ENCODE measurements around the gene RRP9. TPM values are rescaled to one million over a fixed set of nuclear protein-coding genes. Genes with fewer than 3 reads are reported as not detected.
"Not testable (repeated sequence)": the region's sequence is repeated elsewhere in the genome, so short reads cannot be mapped to it uniquely, and the experiment has no call there.

Gene RRP9
- total RNA-seq, 1 donor from 2014 or later = 18.7 TPM

DNA sequence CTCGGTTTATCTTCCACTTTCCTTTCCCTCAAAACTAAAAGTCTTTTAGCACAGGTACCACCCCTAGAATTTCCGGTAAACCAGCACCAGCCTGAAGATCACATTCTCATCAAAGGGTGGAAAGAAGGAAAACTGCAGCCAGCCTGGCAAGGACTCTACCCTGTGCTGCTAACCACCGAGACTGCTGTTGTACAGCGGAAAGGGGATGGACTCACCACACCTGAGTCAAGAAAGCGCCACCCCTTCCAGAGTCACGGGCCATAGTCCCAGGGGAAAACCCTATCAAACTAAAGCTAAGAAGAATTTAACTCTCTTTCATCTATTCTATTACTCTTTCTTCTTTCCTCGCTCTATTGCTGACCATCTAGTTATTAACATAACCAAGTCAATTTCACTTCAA is 41.7 kb downstream of the RRP9 start:
- DNase-seq = not testable (repeated sequence)

DNA sequence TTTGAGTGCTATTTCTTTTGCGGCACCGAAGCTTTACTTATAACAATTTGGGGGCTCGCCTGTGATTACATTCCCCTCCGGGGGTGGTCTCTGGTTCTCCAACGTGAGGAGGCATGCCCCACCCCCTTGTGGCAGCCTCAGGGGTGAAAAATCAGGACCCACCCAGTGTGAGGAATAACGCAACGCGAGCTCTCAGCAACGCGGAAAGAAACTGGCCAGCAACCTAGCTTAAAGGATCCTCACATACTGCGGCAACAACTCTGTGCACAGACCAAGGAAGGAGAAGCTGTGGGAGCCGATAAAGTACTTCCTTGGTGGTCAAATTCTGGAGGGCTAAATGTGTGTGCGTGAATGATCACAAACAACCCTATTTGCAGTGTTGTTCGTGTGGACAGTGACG is 44.3 kb downstream of the RRP9 start:
- no peak for DNase-seq

DNA sequence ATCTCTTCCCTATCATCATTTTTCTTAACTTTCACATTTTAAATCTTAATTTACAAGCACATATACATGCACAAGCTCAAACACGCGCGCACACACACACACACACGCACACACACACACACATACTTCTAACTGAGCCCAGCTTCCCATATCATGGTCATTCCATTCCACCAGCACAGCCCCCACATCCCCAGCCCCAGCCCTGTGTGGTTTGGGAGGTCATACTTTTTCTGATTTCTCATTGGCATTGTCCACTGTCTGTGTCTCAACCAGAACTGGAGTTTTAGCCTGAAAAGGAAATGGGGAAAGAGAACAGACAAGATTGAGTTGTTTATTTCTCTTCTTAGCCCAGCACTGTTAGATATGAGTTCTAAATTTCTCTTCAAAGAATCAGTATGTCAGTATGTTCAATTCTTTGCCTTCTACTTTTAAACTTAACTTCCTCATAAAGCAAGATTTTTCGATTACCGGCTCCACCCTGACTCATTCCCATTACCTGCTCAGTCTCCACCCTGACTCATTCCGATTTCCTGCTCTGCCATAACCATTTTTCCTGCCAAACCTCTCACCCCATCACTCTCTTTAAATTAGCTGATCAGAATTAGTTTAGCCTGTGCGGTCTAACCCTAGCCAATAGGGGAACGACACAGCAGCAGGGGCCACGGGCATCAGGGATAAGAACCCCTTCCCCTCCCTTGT is 44.9 kb downstream of the RRP9 start:
- no peak for DNase-seq

DNA sequence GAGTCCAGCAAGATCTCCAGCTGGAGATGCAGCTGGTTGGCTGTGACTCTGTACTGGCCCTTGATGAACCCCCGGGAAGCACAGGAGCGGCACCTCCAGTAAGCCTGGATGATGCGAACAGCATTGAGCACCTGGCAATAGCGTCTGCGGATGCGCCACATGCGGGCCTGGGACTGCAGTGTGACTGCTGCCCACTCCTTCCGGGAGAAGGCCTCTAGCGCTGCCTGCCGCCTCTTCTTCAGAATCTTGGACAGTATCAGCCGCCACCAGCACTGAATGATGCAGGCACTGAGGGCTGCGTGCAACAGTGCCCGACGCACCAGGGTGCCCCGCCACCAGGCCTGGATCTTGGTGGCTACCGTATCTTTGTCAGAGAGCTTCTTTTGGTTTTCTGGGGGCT is 46.8 kb downstream of the RRP9 start:
- DNase-seq = no peak

DNA sequence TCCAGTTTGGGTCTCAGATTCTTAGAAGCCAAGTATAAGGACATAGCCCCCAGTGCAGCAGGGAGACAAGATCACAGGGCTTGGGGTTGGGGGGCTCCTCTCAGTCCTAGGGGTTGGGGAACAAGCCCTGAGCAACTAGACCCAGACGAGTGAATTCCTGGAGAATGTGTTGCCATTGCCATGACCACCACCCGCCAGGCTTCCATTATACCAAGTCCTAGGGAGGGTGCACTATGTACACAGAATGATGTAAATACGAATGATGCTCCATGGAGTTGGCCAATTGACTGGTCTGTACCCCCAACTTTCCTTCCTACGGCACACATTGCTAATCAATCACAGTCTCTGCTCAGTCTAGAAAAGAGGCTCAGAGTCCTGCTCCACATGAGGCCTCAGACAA is 47.3 kb downstream of the RRP9 start:
- DNase-seq = no peak

DNA sequence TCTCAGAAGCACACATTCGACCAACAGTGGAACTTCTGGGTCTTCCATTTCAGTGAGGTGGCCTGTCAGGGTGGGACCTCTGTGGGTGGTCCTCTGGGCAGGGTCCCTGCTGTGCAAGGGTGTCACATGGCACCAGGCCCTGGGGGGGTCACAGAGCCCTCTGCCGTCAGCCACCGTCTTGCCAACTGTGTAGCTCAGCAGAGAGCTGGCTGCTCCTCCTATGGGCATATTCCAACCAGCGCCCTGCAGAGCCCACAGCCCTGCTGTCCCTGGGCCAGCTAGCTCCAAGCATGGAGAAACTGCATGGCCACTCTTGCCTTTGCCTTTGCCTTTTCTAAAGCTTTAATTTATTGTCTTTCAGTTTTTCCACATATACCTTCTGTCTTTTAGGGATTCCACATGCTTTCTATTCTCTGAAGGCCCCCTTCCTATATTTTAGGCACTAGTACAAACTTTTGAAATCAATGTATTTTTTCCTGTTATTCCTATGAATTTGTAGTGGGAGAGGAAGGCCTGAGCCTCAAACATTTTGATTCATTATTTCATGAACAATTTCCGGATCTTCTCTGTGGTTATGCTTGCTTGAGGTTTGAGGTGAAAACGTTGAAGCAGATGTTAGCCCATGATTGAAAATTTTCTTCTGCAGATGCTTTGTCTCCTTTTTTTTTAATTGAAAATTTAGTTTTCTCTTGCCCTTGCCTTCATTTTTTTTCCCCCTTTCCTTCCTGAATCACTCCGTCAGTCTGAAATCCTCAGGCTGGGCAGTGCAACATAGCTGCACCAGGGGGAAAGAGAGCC is 50.3 kb downstream of the RRP9 start:
- no peak for DNase-seq

DNA sequence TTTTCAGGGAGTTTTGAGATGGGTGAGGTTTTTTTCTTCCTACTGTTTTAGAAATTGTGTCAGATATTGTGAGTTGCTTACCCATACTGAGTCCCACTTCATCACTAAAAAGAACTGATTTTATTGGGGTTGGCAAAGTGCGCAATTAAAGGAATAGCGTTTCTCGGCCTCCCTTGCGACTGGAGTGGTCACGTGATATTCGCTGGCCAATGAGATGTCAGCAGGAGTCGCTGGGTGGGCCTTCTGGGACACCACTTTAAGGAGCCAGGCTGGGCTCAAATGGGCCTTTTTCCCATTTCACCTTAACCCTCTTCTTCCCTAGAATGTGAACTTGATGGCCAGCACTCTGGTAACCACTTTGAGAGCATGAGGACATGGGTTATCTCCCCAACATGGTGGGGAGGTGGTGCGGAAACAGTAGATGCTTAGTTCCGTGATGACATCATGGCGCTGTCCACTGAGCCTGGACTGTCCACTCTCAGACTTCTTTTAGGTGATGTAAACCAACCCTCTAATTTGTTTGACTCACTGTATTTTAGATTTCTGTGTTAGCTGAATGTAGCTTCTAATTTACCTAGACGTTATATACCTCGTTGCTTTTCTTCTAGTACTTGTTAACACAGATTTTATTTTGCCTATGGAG is 53.1 kb downstream of the RRP9 start:
- no peak for DNase-seq

DNA sequence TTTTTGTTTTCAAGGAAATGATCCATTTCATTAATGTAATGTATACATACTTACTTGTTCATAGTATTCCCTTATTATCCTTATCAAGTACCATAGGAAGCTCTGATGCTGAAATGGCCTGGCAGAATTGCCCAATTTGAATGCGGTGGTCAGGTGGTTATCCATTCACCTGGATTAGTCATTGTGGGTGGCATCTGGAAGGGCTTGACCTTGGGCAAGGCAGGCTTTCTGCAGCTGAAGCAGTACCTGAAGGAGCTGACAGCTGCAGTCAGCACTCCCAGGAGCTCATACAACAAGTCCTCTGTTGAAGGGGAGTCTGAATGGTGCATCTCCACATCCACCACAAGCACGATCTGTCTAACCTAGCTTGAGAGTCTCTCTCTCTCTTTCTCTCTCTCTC is 54.1 kb downstream of the RRP9 start:
- no peak for DNase-seq

DNA sequence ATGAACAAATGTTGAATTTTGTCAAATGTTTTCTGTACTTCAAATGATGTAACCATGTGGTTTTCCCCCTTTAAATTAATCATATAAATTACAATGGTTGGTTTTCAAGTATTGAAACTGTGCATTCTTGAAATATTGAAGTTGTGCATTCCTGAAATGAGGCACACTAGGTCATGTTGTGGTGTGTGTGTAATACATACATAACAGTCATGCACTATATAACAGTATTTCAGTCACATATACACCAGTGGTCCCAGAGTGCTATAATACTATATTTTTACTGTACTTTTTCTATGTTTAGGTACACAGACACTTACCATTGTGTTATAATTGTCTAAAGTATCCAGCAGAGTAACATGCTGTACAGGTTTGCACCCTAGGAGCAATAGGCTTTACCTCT is 55.3 kb downstream of the RRP9 start:
- no peak for DNase-seq

Other genes with a start within 250 kb of the RRP9 start
- under 0.01 TPM in 1 of 2 replicates, not detected in the other for gene GRM2, start 234.8 kb downstream of the RRP9 start, total RNA-seq
- gene IQCF6, start 162.7 kb downstream of the RRP9 start, total RNA-seq = not detected in 2 replicates
- gene IQCF2, start 80.3 kb downstream of the RRP9 start, total RNA-seq = not detected in 2 replicates
- not detected in 2 replicates for gene IQCF5, start 66.3 kb downstream of the RRP9 start, total RNA-seq
- gene IQCF1, start 38.6 kb downstream of the RRP9 start, total RNA-seq = not detected in 2 replicates
- 9.9 and 17.9 TPM in 2 replicates for gene PARP3, start 459 bp upstream of the RRP9 start, total RNA-seq
- not detected in 2 replicates for gene GPR62, start 13.5 kb upstream of the RRP9 start, total RNA-seq
- 26.2 and 31.3 TPM in 2 replicates for gene PCBP4, start 25.6 kb upstream of the RRP9 start, total RNA-seq
- gene ABHD14B, start 32.1 kb upstream of the RRP9 start, total RNA-seq = 16.8 and 18.7 TPM in 2 replicates
- 5.4 and 6.9 TPM in 2 replicates for gene ABHD14A, start 33.2 kb upstream of the RRP9 start, total RNA-seq
- 20.6 and 22.6 TPM in 2 replicates for gene ACY1, start 41.6 kb upstream of the RRP9 start, total RNA-seq
- 784 and 1,399 TPM in 2 replicates for gene RPL29, start 54.0 kb upstream of the RRP9 start, total RNA-seq
- gene DUSP7, start 114.7 kb upstream of the RRP9 start, total RNA-seq = 8.0 and 10.8 TPM in 2 replicates
- gene POC1A, start 212.5 kb upstream of the RRP9 start, total RNA-seq = 3.7 and 17.6 TPM in 2 replicates

Data from dermis blood vessel endothelial cell (primary cell).